Measurements from ENCODE around the gene CD7.

The CD7 gene

DNA sequence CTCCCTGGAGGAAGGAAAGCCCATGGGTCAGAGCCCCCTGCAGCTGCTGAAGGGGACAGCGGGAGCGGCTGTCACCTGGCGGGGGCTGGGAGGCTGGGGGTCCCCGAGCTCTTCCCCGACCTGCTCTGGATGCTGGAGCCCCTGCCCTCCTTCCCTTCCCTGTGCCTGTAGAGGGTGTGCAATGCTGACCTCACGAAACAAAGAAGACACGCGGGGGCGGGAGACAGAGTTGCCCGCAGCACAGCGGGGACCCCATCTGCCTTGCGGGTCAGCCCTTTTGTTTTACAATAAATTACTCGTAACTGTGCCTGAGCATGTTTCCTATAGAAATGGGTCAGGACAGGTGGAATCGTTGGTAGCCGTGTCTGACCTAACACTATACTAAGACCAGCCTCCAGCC is 9.9 kb upstream of the CD7 start:
- Histone ChIP-seq H3K36me3 (ENCODE audit: insufficient read depth, low read length) (no peaks in the 10 kb centered on the region), H3K4me1 (ENCODE audit: insufficient read depth, low read length) (peaks cover 19% of the 10 kb centered on the region; the same call in 1 of the 2 replicates), H3K9me3 (ENCODE audit: control insufficient read depth, insufficient read depth, low read length) (no peaks in the 10 kb centered on the region), H3K9ac (ENCODE audit: low read depth, low read length) (no peak overlapping the region)

DNA sequence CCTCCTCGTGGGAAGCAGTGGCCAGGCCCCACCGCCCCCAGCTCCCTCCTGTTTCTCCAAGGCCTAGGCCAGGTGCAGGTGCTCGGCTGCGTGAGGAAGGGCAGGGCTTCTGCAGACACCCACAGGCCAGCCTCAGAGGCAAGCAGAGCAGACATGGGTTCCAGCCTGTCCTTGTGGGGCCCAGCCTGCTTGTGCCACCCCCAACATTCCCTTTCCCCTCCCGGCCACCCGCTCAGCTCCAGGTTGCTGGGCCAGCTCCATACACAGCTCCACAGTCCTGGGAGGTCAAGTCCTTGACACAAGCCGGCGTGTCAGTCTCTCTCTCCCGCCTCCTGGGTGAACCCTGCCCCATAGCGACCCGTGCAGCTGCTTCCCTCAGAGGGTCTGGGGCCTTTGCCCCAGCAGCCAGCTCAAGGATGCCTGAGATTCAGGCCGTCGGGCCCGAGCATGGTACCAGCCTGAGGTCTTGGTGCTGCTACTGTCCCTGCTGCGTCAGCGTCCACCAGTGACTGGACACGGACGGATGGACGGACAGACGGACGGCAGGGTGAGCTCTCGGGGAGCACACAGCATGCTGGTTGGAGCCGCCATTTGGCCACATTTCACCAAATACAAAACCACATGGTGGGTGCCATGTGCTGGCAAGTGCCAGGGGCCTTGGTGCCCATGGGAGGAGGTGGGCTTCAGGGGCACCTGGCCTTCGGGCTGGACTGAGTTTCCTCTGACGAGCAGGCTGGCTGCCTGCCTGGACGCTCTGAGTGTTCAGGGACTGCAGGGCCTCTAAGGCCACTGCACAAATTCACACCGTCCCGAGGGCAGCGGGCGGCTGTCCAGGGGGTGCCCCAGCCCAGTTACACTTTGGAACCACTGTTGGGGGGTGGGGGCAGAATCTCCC is 8.1 kb upstream of the CD7 start:
- Histone ChIP-seq H3K36me3 (ENCODE audit: insufficient read depth, low read length) (no peaks in the 10 kb centered on the region), H3K9me3 (ENCODE audit: control insufficient read depth, insufficient read depth, low read length) (no peaks in the 10 kb centered on the region), H3K9ac (ENCODE audit: low read depth, low read length) (no peak overlapping the region), H3K4me1 (ENCODE audit: insufficient read depth, low read length) (peaks cover 19% of the 10 kb centered on the region; the same call in 1 of the 2 replicates)

DNA sequence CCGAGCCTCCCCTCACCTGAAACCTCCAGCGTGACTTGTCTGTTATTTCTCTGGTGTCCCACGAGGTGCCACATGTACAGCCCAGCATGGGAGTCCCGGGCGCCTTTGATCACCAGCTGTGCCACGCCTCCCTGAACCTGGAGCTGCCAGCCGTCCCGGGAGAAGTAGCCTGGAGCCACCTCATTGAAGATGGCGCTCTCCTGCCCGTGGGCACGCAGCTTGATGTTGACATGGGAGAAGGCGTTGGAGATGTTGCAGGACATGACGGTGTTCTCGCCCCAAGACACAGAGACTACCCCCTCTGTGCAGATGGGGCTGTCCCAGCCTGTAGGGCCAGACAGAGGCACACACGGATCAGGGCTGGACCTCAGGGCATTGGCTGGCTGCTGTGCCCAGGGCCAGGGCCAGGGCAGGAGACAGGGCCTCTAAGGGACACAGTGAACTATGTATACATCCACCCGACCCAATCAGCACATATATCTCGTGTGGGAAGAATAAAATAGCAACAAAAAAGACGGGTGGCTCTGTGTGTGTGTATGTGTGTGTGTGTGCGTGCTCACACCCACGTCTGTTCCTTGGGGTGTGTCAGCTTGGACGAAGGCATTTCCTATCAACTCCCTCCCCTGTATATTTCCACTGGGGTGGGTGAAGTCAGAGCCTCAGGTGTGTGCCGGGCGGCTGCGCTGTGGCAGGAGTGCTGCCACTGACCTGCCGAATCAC is 7.3 kb upstream of the CD7 start:
- no peak overlapping the region for H3K9ac ChIP-seq (ENCODE audit: low read depth, low read length)
- no peaks in the 10 kb centered on the region for H3K9me3 ChIP-seq (ENCODE audit: control insufficient read depth, insufficient read depth, low read length)
- H3K36me3 ChIP-seq (ENCODE audit: insufficient read depth, low read length), result no peaks in the 10 kb centered on the region
- peaks cover 19% of the 10 kb centered on the region; the same call in 1 of the 2 replicates for H3K4me1 ChIP-seq (ENCODE audit: insufficient read depth, low read length)

DNA sequence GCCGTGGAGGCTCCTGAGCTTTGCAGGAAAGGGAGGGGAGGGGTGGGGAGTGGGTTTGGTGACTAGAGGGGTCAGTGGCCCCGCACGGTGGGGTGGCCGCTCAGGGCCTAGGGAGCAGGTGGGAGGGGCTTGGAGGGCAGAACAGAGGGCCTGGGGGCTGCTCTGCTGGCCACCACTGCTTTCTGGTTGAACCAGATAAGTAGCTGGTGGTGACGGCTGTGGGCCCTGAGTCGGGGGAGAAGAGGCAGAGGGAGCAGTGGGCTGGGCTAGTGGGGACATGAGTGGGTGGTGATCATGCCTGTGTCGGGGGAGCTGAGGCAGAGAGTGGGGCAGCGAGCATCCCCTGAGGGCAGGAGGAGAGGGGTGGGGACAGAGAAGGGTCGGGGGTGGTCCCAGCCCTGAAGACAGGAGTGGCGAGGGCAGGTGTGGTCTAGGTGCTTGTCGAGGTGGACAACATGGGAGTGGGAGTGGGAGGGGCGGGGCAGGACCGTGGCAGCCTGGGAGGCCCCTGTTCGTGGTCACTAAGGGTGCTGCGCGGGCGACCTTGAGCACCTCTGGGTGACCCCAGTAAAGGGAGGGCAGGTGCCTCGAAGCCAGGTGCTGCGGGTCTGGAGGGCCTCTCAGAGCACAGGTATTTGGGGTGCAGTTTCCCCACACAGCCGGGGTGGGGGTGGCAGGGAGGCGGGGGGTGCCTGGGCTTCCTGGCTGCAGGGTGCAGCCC is 6.3 kb upstream of the CD7 start:
- H3K9ac ChIP-seq (ENCODE audit: low read depth, low read length), result no peak overlapping the region
- peaks cover 18% of the 10 kb centered on the region; the same call in 1 of the 2 replicates for H3K4me1 ChIP-seq (ENCODE audit: insufficient read depth, low read length)
- no peaks in the 10 kb centered on the region for H3K36me3 ChIP-seq (ENCODE audit: insufficient read depth, low read length)
- no peaks in the 10 kb centered on the region for H3K9me3 ChIP-seq (ENCODE audit: control insufficient read depth, insufficient read depth, low read length)

DNA sequence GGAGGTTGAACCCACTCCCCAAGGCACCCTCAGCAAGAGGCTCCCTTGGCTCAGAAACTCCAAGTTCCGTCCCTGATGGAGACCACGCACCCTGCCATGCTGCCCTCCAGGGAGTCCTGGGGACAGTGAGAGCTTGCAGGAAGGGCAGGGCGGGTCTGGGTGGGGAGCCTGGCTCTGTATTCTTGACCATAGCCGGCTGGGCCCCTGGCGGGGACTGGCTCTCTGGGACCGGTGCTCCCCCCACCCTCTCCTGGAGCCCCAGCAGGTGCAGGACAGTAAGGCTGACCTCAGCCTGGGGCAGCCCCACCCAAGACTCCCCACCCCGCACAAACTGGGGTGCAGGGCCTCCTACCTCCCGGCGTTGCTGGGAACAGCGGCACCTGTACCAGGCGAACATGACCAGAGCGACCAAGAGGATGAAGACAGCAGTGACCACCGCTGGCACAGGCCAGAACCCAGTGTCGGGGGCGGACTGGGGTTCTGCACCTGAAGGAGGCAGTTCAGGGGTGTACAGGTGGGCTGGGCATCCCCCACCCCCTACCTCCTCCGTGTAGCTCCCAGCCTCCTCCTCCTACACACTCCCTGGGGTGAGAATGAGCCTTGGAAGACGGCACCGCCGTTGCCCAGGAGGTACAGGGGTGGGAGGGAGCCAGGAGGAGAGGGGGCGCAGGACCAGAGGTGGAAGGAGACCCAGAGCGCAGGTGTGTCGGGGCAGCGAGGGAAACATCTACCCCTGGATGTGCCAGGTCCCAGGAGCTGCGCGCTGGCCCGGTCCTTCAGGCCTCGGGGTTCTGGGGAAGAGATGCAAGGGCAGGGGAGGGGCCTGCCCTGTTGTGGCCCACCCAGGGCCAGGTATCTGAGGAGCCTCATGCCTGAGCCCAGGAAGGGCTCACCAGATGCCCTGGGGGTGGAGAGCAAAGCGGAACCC is 5.4 kb upstream of the CD7 start:
- Histone ChIP-seq H3K9me3 (ENCODE audit: control insufficient read depth, insufficient read depth, low read length) (no peaks in the 10 kb centered on the region), H3K36me3 (ENCODE audit: insufficient read depth, low read length) (no peaks in the 10 kb centered on the region), H3K4me1 (ENCODE audit: insufficient read depth, low read length) (peaks cover 11% of the 10 kb centered on the region; the same call in 1 of the 2 replicates), H3K9ac (ENCODE audit: low read depth, low read length) (no peak overlapping the region)

DNA sequence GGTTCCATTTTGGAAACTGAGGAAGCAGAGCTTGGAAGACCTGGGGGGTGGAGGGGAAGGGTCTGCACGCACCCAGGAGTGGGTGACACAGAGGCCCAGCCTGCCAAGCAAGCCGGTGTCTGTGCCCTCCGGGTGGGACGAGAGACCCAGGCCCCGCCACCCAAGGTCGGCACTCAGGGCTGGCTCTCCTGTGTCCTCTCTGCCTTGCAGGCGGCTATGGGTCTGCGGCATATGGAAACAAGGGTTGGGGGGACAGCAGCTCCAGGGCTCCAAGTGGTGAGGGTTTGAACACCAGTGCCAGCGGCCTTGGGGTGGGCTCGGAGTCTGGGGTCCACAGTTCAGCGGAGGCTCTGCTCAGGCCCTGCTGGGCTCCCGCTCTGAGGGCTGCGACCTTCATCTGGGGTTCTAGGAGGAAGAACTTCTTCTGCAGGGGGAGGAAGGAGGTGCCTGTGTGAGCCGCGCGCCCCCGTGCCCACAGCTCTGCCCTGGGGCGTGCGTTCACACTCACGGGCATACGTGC is 4.6 kb upstream of the CD7 start:
- Histone ChIP-seq H3K9ac (ENCODE audit: low read depth, low read length) (no peak overlapping the region), H3K4me1 (ENCODE audit: insufficient read depth, low read length) (peaks cover 4% of the 10 kb centered on the region; the same call in 1 of the 2 replicates), H3K36me3 (ENCODE audit: insufficient read depth, low read length) (no peaks in the 10 kb centered on the region), H3K9me3 (ENCODE audit: control insufficient read depth, insufficient read depth, low read length) (no peaks in the 10 kb centered on the region)

DNA sequence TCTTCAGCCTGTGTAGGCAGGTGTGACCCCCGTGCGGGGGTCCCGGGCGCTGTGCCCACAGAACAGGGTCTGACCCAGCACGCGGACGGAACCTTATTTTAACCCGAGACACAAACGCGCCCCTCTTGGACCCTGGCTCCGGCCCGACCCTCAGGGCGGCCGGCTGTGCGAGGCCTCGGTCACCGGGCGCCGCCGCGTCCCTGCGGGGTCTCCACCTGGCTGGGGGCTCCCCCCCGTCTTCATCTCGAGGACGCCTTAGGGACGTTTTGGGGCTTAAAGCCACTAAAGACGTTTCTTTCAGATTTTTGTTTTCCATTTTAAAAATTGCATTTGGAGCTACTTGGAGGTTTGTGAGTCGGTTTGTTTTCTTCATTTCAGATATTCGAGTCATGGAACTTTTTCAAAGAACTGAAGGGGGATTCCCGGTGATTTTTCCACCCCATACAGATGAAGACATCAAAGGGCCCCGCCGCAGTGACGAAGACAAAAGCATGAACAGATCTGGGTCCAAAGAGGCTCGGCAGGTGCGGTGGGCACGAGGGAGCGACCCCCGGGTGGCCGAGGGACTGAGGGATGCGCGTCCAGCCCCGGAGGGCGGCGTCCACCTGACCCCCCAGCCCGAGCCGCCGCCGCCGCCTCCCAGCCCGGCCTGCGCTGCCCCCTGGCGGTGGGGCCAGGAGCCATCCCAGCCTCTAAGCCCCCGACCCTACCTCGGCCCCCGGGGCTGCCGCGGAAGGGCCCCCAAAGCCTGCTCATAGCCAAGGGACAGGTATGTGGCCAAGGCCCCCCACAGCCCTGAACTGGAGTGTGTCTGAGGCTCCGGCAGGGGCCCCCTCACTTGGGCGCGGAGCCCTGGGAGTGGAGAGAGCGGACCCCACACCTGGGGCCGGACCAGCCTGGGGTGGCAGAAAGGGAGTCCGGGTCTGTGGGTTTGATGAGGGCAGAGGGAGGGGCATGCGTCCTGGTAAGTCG is 3.8 kb upstream of the CD7 start:
- Histone ChIP-seq H3K9ac (ENCODE audit: low read depth, low read length) (no peak overlapping the region), H3K9me3 (ENCODE audit: control insufficient read depth, insufficient read depth, low read length) (no peaks in the 10 kb centered on the region), H3K4me1 (ENCODE audit: insufficient read depth, low read length) (no peaks in the 10 kb centered on the region; the same call in 1 of the 2 replicates)

DNA sequence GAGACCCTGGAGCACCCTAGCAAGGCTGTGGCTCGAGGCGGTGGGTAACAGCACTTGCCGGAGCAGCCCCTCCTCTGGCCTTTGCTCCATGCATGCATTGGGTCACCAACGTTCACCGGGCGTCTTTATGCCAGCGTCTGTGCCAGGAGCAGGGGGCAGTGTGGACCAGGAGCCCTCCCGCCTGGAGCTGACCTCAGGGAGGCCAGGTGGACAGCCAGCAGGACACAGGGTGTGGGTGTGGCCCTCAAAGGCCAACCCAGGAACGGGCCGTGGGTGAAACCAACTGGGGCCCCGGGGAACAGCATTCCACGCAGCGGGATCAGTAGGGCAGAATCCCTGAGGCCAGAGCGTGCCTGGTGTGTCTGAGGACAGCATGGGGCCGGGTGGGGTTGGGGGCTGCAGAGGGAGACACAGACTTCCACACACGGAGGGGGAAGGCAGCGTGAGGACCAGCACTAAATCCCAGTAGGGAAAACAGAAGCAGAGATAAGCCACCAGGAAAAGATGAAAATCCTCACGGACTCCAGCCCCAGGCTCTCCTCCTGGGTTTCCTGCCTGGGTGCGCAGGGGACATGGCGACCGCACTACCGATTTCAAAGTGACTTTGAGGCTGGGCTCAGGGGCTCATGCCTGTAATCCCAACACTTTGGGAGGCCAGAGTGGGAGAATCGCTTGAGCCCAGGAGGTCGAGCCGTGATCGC is 2.9 kb upstream of the CD7 start:
- Histone ChIP-seq H3K9me3 (ENCODE audit: control insufficient read depth, insufficient read depth, low read length) (no peaks in the 10 kb centered on the region), H3K9ac (ENCODE audit: low read depth, low read length) (no peak overlapping the region), H3K4me1 (ENCODE audit: insufficient read depth, low read length) (no peaks in the 10 kb centered on the region; the same call in 1 of the 2 replicates), H3K36me3 (ENCODE audit: insufficient read depth, low read length) (no peaks in the 10 kb centered on the region)

More for the DNA sequence above, 3.8 kb upstream of the CD7 start:
- no peaks in the 10 kb centered on the region for H3K36me3 ChIP-seq (ENCODE audit: insufficient read depth, low read length)

DNA sequence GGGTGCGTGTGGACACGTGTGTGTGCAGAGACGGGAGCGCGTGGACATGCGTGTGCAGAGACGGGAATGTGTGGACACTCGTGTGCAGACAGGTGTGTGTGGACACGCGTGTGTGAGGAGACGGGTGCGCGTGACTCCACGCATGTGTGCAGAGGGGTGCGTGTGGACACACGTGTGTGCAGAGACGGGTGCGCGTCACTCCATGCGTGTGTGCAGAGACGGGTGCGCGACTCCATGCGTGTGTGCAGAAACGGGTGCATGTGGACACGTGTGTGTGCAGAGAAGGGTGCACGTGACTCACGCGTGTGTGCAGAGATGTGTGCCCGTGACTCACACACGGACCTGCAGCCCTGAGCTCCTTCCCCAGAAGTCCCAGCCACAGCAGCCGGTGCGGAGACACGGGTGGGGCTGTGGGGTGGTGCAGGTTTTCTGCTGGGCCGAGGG is 2.2 kb upstream of the CD7 start:
- Histone ChIP-seq H3K4me1 (ENCODE audit: insufficient read depth, low read length) (no peaks in the 10 kb centered on the region; the same call in 1 of the 2 replicates), H3K9me3 (ENCODE audit: control insufficient read depth, insufficient read depth, low read length) (no peaks in the 10 kb centered on the region), H3K36me3 (ENCODE audit: insufficient read depth, low read length) (no peaks in the 10 kb centered on the region), H3K9ac (ENCODE audit: low read depth, low read length) (no peak overlapping the region)

DNA sequence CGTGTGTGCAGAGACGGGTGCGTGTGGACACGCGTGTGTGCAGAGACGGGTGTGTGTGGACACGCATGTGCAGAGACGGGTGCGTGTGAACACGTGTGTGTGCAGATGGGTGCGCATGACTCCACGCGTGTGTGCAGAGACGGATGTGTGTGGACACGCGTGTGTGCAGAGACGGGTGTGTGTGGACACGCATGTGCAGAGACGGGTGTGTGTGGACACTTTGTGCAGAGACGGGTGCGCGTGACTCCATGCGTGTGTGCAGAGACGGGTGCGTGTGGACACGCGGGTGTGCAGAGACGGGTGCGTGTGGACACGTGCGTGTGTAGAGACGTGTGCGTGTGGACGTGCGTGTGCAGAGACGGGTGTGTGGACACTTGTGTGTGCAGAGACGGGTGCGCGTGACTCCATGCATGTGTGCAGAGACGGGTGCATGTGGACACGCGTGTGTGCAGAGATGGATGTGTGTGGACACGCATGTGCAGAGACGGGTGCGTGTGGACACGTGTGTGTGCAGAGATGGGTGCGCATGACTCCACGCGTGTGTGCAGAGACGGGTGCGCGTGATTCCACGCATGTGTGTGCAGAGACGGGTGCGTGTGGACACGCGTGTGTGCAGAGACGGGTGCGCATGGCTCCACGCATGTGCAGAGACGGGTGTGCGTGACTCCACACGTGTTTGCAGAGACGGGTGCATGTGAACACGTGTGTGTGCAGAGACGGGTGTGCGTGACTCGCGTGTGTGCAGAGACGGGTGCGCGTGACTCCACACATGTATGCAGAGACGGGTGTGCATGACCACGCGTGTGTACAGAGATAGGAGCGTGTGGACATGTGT is 1.6 kb upstream of the CD7 start:
- no peak overlapping the region for H3K9ac ChIP-seq (ENCODE audit: low read depth, low read length)
- no peaks in the 10 kb centered on the region for H3K36me3 ChIP-seq (ENCODE audit: insufficient read depth, low read length)
- no peaks in the 10 kb centered on the region for H3K9me3 ChIP-seq (ENCODE audit: control insufficient read depth, insufficient read depth, low read length)
- no peaks in the 10 kb centered on the region; the same call in 1 of the 2 replicates for H3K4me1 ChIP-seq (ENCODE audit: insufficient read depth, low read length)

DNA sequence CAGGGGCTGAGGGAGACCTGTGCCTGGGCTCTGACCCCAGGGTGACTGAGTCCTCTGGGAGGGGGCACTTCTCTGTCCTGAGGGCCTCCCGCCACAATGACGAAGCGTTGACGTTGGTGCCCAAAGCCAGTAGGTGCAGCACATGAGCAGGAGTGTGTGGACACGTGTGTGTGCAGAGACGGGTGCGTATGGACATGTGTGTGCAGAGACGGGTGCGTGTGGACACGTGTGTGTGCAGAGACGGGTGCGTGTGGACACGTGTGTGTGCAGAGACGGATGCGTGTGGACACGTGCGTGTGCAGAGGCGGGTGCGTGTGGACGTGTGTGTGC is 726 bp upstream of the CD7 start:
- H3K36me3 ChIP-seq (ENCODE audit: insufficient read depth, low read length), result no peaks in the 10 kb centered on the region
- no peak overlapping the region for H3K9ac ChIP-seq (ENCODE audit: low read depth, low read length)
- no peaks in the 10 kb centered on the region; the same call in 1 of the 2 replicates for H3K4me1 ChIP-seq (ENCODE audit: insufficient read depth, low read length)
- no peaks in the 10 kb centered on the region for H3K9me3 ChIP-seq (ENCODE audit: control insufficient read depth, insufficient read depth, low read length)
